Measurements from ENCODE around the gene IRX5.

Gene IRX5

GRCh38 chr16:54952195-54952594, 21.5 kb downstream of the IRX5 start:
- DNase-seq (ENCODE audit: low read depth): no peak

- DNase-seq (ENCODE audit: low read depth): no peak
Measured at GRCh38 chr16:54953461-54953860, 22.8 kb downstream of the IRX5 start.

- DNase-seq (ENCODE audit: low read depth): no peak
Measured at GRCh38 chr16:54954220-54954619, 23.6 kb downstream of the IRX5 start.

- DNase-seq (ENCODE audit: low read depth): no peak
Measured at GRCh38 chr16:54955757-54956156, 25.1 kb downstream of the IRX5 start.

GRCh38 chr16:54957403-54958166, 26.9 kb downstream of the IRX5 start:
- DNase-seq (ENCODE audit: low read depth): no peak

- DNase-seq (ENCODE audit: low read depth): no peak
Measured at GRCh38 chr16:54962045-54962444, 31.4 kb downstream of the IRX5 start.

GRCh38 chr16:54964239-54964638, 33.6 kb downstream of the IRX5 start:
- DNase-seq (ENCODE audit: low read depth): no peak

GRCh38 chr16:54965464-54965863, 34.8 kb downstream of the IRX5 start:
- no peak for DNase-seq (ENCODE audit: low read depth)

- DNase-seq (ENCODE audit: low read depth): no peak
Measured at GRCh38 chr16:54968011-54968410, 37.3 kb downstream of the IRX5 start.

- DNase-seq (ENCODE audit: low read depth): no peak
Measured at GRCh38 chr16:54968784-54969183, 38.1 kb downstream of the IRX5 start.

GRCh38 chr16:54970016-54970415, 39.4 kb downstream of the IRX5 start:
- no peak for DNase-seq (ENCODE audit: low read depth)

GRCh38 chr16:54974367-54974766, 43.7 kb downstream of the IRX5 start:
- DNase-seq (ENCODE audit: low read depth): no peak

- no peak for DNase-seq (ENCODE audit: low read depth)
Measured at GRCh38 chr16:54976651-54977200, 46.1 kb downstream of the IRX5 start.

- DNase-seq (ENCODE audit: low read depth): no peak
Measured at GRCh38 chr16:54977211-54977610, 46.5 kb downstream of the IRX5 start.

- DNase-seq (ENCODE audit: low read depth): no peak
Measured at GRCh38 chr16:54980821-54981220, 50.2 kb downstream of the IRX5 start.
